Subcutaneous preadipocyte (primary cell): ENCODE data around the gene ANKRD18A. TPM values are rescaled to one million over a fixed set of nuclear protein-coding genes. Genes with fewer than 3 reads are reported as not detected.

ENCODE experiments used
- small RNA-seq: library from RNA; depleted of rRNA; stranded (forward); fragments of <200 nt; gene quantifications from one replicate; pipeline ENCODE3, GENCODE V24; 2012
- total RNA-seq: library from RNA; depleted of rRNA; stranded (reverse); fragments of >200 nt; gene quantifications from 2 replicates; pipeline ENCODE4 v1.2.3, GENCODE V29; 2012

ANKRD18A gene
- total RNA-seq: not detected in 2 replicates

GRCh38 chr9:38620483-38621433 is at the start of gene ANKRD18A:
ANKRD18A (minus strand) TSS chr9:38620596; CDS start chr9:38620285, 311 bp downstream.

Small RNAs within 50 kb of the gene (small RNA-seq; reads per million reads assigned to genes)
- gene AL390726.1 (not detected), gene AL390726.2 (not detected), gene AL390726.3 (not detected), gene AL390726.4 (not detected), gene AL390726.5 (not detected)

Other genes starting within 250 kb of the ANKRD18A start
- 31.6 and 38.3 TPM in 2 replicates for gene ALDH1B1, start 227.9 kb downstream of the ANKRD18A start, total RNA-seq
- gene IGFBPL1, start 196.1 kb downstream of the ANKRD18A start, total RNA-seq: 0.20 TPM in 1 of 2 replicates, not detected in the other
- not detected in 2 replicates for gene FAM240B, start 99.5 kb upstream of the ANKRD18A start, total RNA-seq